GM13977 (cell line): ENCODE results near the gene KRTCAP3.

Experiments
- DNase-seq: peaks from one replicate; pipeline ENCODE4 v3.0.0; 2012; ENCODE audit warnings: low spot score
- CTCF ChIP-seq: IDR thresholded peaks from 2 replicates; pipeline ENCODE4 v1.5.1; 2012; ENCODE audit warnings: mild to moderate bottlenecking, control low read depth; ENCODE audit not compliant: insufficient read depth; ENCODE audit errors: extremely low read depth, missing control alignments
- in situ Hi-C: fragments of 300-500 bp; cut with MboI; formaldehyde crosslinking; loops from one replicate; pipeline ENCODE4 v1.12.0; 2022; ENCODE audit warnings: low sequenced_read_pairs, low pct_unique_long_range_greater_than_20kb, mixed read lengths, inconsistent platforms; ENCODE audit not compliant: unreplicated experiment

Gene KRTCAP3

GRCh38 chr2:27453968-27454367 is 11.8 kb downstream of the KRTCAP3 start:
- in situ Hi-C loops, result no loop called here
- no peak for DNase-seq
- no peak for TF ChIP-seq CTCF

- TF ChIP-seq CTCF, result no peak
- in situ Hi-C loops, result no loop called here
- DNase-seq, result no peak
Measured at GRCh38 chr2:27461118-27461517, 18.9 kb downstream of the KRTCAP3 start.

- in situ Hi-C loops, result no loop called here
- DNase-seq, result no peak
- no peak for TF ChIP-seq CTCF
Measured at GRCh38 chr2:27464443-27464842, 22.3 kb downstream of the KRTCAP3 start.

GRCh38 chr2:27471961-27472360 is 29.8 kb downstream of the KRTCAP3 start:
- no peak for DNase-seq
- no peak for TF ChIP-seq CTCF
- in situ Hi-C loops, result no loop called here

- no peak for TF ChIP-seq CTCF
- DNase-seq, result no peak
- in situ Hi-C loops, result no loop called here
Measured at GRCh38 chr2:27485496-27485895, 43.3 kb downstream of the KRTCAP3 start.

- no peak for DNase-seq
- in situ Hi-C loops, result no loop called here
- peak; percentile 1 for TF ChIP-seq CTCF
Measured at GRCh38 chr2:27489118-27489497, 46.9 kb downstream of the KRTCAP3 start.
